Neural progenitor cell (in vitro differentiated cells): Measurements from ENCODE around the gene L3MBTL1.

Experiments
- CTCF ChIP-seq: fragments of 200-600 bp; sonication (generic); IDR thresholded peaks from 2 replicates; pipeline ENCODE4 v1.5.1; 2017; ENCODE audit warnings: antibody characterized with exemption, mild to moderate bottlenecking
- EZH2 ChIP-seq: fragments of 200-600 bp; sonication (generic); IDR thresholded peaks from 2 replicates; pipeline ENCODE4 v1.6.1; 2017; ENCODE audit warnings: antibody characterized with exemption, mild to moderate bottlenecking, moderate library complexity
- EZH2phosphoT487 ChIP-seq: fragments of 200-600 bp; sonication (generic); IDR thresholded peaks from 2 replicates; pipeline ENCODE4 v1.6.1; 2017; ENCODE audit warnings: antibody characterized with exemption

DNA sequence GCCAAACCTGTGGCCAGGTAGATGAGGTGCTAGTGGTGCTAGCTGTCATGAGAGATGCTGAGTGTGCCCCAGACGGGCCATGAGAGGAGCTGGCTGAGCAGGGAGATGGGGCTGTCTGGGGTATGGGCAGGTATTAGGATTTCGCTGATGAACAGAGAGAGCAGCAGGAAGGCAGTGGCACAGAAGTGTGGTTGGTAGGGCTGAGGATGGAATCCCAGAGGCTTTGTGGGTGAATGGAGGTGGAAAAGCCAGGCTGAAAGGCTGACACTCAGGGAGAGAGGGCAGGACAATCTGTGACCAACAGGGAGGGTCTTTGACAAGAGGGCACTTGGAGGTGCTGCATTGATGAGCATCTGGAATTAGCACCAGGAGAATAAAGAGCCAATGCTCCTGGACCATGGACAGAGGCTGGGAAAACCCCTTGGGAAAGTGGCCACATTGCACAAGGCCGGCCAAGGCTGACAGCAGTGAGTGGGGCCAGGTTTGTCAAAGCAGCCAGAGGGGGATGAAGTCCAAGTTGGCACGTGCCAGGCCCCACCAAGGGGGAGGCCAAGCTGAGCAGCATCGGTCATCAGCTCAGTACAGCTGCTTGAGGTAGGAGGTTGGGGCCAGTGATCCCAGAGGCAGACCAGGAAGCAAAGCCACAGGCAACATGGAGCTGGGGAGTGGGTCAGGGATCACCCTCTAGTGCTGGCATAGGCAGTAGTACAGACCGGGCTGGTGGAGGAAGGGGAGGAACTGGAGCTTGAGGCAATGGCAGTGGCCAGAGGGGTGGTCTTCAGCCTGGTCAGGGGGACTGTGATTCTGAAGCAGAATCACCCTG is 31.6 kb downstream of the L3MBTL1 start:
- no peak for TF ChIP-seq CTCF
- TF ChIP-seq EZH2: no peak
- no peak for TF ChIP-seq EZH2phosphoT487
